Breast epithelium (tissue), 4 donors: ENCODE data around the gene TBCCD1. TPM values are rescaled to one million over a fixed set of nuclear protein-coding genes. Genes with fewer than 3 reads are reported as not detected.
A peak's percentile ranks its signal among the peaks of the same experiment; 100 is the strongest.
"Not testable (repeated sequence)": the region's sequence is repeated elsewhere in the genome, so short reads cannot be mapped to it uniquely, and the experiment has no call there.

Experiments
- DNase-seq, 2 donors: peaks; one replicate each; pipeline ENCODE4 v3.0.0-alpha.2; 2019; ENCODE audit warnings: low spot score in 2 of 2
- H3K27ac ChIP-seq, 2 donors: fragments of 200-600 bp; sonication (generic) in 1 of 2; one replicate each; pipeline ENCODE4 v1.5.1; 2016 to 2019; ENCODE audit warnings: mild to moderate bottlenecking in 1 of 2
- H3K27me3 ChIP-seq, 2 donors: fragments of 200-600 bp; sonication (generic) in 1 of 2; one replicate each; pipeline versions ENCODE4 v1.5.1 to v1.6.0; 2017 to 2019; ENCODE audit warnings: control low read depth in 1 of 2, mild to moderate bottlenecking in 1 of 2
- H3K36me3 ChIP-seq: fragments of 200-600 bp; one replicate; pipeline ENCODE4 v1.5.1; 2019
- H3K4me1 ChIP-seq, 2 donors: fragments of 200-600 bp; sonication (generic); one replicate each; pipeline ENCODE4 v1.5.1; 2016 to 2019; ENCODE audit warnings: control low read depth in 1 of 2
- H3K4me3 ChIP-seq, 3 donors: fragments of 200-600 bp; sonication (generic); 1 replicate in 2 of 3; 2 replicates in 1 of 3; pipeline ENCODE4 v1.5.1; 2016 to 2019; ENCODE audit warnings: mild to moderate bottlenecking in 3 of 3, moderate library complexity in 2 of 3
- H3K9me3 ChIP-seq, 2 donors: fragments of 200-600 bp; sonication (generic) in 1 of 2; one replicate each; pipeline ENCODE4 v1.5.1; 2016 to 2019; ENCODE audit warnings: control low read depth in 1 of 2
- POLR2A ChIP-seq: fragments of 450-650 bp; IDR thresholded peaks from one replicate; pipeline ENCODE4 v1.6.1; 2016; ENCODE audit warnings: antibody characterized with exemption, mild to moderate bottlenecking, moderate library complexity
- POLR2AphosphoS5 ChIP-seq, 3 donors: sonication (generic); formaldehyde crosslinking; IDR thresholded peaks; one replicate each; pipeline ENCODE4 v1.6.1; 2017; ENCODE audit warnings: antibody characterized with exemption in 3 of 3
- intact Hi-C: fragments of 100-400 bp; cut with DNase I; formaldehyde crosslinking; loops from one replicate; pipeline ENCODE4 v1.15.1; 2023; ENCODE audit warnings: low total_unique reads
- total RNA-seq, 3 donors: library from RNA; depleted of rRNA; stranded (reverse); fragments of >200 nt; gene quantifications; one replicate each; pipeline ENCODE4 v1.1.0, GENCODE V29; 2016
- TF ChIP-seq, protein P1 (sequence below), 3 donors: fragments of 450-650 bp; IDR thresholded peaks; one replicate each; pipeline ENCODE4 v1.5.1; 2016 to 2017; ENCODE audit warnings: antibody characterized with exemption in 3 of 3, mild to moderate bottlenecking in 3 of 3, moderate library complexity in 3 of 3

The TBCCD1 gene
- total RNA-seq, 3 donors from 2014 or later: 15.0 to 19.6 (median 17.4) TPM

DNA sequence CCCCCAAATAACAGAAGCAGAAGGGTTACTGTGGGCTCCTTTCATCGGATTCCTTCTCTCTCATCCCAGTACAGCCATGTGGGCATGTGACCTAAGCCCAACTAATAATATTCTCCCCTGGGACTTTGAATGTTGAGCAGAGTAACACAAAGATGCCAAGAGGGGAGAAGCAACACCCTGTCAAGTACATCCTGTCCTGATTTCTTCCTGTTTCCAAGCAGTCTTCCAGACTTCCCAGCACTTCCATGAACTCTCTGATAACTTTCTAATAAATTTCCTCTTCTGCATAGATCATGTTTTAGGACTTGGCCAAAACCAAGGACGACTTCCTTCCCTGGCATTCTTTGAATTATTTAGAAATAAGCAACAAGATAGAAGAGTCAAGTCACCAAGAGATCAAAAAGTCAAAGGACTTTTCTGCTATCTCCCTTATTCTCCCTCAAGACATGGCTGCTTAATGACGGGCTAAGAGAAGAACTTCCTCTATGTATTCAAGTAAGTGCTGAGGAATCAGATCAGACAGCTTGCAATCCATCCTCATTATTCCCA, 60.9 kb downstream of the TBCCD1 start:
- Histone ChIP-seq H3K27me3 (peaks cover 0 to 5% of the 10 kb centered on the region in 2 donors), H3K4me3 (no peak overlapping the region), H3K9me3 (no peaks in the 10 kb centered on the region), H3K27ac (no peak overlapping the region), H3K4me1 (no peaks in the 10 kb centered on the region), H3K36me3 (no peaks in the 10 kb centered on the region)
- intact Hi-C loops: no loop called here
- TF ChIP-seq, protein P1, sequence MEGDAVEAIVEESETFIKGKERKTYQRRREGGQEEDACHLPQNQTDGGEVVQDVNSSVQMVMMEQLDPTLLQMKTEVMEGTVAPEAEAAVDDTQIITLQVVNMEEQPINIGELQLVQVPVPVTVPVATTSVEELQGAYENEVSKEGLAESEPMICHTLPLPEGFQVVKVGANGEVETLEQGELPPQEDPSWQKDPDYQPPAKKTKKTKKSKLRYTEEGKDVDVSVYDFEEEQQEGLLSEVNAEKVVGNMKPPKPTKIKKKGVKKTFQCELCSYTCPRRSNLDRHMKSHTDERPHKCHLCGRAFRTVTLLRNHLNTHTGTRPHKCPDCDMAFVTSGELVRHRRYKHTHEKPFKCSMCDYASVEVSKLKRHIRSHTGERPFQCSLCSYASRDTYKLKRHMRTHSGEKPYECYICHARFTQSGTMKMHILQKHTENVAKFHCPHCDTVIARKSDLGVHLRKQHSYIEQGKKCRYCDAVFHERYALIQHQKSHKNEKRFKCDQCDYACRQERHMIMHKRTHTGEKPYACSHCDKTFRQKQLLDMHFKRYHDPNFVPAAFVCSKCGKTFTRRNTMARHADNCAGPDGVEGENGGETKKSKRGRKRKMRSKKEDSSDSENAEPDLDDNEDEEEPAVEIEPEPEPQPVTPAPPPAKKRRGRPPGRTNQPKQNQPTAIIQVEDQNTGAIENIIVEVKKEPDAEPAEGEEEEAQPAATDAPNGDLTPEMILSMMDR (IDR thresholded peaks at IDR 0.05): no peak
- no peak for TF ChIP-seq POLR2A
- no peak for TF ChIP-seq POLR2AphosphoS5 (IDR thresholded peaks at IDR 0.05)
- no peak for DNase-seq

DNA sequence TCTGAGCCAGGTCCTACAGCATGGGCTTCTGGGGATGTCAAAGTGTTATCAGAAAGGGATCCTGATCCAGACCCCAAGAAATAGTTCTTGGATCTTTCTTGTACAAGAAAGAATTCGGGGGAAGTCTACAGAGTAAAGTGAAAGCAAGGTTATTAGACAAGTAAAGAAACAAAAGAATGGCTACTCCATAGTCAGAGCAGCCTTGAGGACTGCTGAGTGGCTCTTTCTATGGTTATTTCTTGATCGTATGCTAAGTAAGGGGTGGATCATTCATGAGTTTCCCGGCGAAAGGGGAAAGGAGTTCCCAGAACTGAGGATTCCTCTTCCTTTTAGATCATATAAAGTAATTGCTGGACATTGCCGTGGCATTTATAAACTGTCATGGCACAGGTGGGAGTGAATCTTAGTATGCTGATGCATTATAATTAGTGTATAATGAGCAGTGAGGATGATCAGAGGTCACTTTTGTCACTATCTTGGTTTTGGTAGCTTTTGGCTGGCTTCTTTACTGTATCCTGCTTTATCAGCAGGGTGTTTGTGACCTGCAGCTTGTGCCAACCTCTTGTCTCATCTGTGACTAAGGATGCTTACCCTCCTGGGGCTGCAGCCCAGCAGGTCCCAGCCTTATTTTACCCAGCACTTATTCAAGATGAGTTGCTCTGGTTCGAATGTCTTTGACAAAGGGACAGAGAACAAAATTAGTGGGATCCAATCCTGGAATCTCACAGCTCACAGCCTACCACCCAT, 64.0 kb downstream of the TBCCD1 start:
- H3K4me3 ChIP-seq: peak overlapping the region in 1 of 3 donors; percentile 46
- no peak for DNase-seq
- TF ChIP-seq, protein P1 (IDR thresholded peaks at IDR 0.05): no peak
- TF ChIP-seq POLR2AphosphoS5 (IDR thresholded peaks at IDR 0.05) (no peak), POLR2A (no peak)

DNA sequence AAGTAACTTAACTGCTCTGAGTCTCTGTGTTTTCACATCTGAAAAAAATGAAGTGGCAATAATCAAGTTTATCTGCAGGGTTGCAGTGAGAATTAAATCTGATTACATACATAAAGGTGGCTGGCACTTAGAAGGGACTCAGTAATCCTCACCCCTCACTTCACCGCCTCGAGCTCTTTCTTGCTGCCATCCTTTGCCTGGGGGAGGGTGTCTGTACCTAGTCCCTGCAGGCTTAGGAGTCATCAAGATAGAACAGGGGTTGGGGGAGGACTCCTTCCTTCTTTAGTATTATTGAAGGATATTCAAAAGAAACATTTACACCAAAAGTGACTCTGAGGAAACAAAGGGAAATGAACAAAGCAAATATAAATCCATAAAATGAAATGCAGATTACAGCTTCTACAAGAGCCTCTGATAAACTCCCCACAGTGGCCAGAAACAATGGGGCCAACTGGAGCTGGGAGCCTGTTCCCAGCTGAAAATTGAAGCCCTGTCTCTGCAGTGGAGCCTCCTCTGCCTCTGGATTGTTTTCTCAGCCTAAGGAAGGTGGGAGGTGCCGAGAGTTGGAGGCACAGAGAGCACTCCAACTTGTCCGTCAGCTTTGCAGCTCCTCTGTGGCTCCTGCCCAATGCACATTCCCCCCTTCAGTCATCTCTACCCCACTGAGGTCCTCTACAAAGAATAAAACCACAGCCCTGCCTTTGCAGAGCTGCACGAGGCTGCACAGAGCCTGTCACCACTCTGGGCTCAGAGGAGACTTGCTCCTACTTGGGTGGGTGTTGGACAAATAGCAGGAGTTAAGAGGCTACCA, 64.8 kb downstream of the TBCCD1 start:
- Histone ChIP-seq H3K27me3 (peaks cover 0 to 5% of the 10 kb centered on the region in 2 donors), H3K4me3 (peak overlapping the region in 1 of 3 donors; percentile 46), H3K27ac (no peak overlapping the region), H3K4me1 (no peaks in the 10 kb centered on the region), H3K36me3 (no peaks in the 10 kb centered on the region), H3K9me3 (no peaks in the 10 kb centered on the region)
- TF ChIP-seq, protein P1 (IDR thresholded peaks at IDR 0.05): no peak
- TF ChIP-seq POLR2AphosphoS5 (IDR thresholded peaks at IDR 0.05): no peak
- TF ChIP-seq POLR2A: no peak
- DNase-seq: no peak
- intact Hi-C loops: no loop called here

More for the DNA sequence above, 64.0 kb downstream of the TBCCD1 start:
- Histone ChIP-seq H3K27ac (no peak overlapping the region), H3K27me3 (peaks cover 0 to 5% of the 10 kb centered on the region in 2 donors), H3K4me1 (no peaks in the 10 kb centered on the region), H3K9me3 (no peaks in the 10 kb centered on the region), H3K36me3 (no peaks in the 10 kb centered on the region)
- intact Hi-C loops: no loop called here

DNA sequence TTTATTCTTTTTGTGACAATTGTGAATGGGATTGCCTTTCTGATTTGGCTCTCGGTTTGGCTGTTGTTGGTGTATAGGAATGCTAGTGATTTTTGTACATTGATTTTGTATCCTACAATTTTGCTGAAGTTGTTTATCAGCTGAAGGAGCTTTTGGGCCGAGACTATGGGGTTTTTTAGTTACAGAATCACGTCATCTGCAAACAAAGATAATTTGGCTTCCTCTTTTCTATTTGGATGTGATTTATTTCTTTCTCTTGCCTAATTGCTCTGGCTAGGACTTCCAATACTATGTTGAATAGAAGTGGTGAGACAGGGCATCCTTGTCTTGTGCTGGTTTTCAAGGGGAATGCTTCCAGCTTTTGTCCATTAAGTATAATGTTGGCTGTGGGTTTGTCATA, 67.2 kb downstream of the TBCCD1 start:
- H3K27me3 ChIP-seq, intact Hi-C loops, H3K27ac ChIP-seq, H3K9me3 ChIP-seq, H3K4me1 ChIP-seq, H3K4me3 ChIP-seq, H3K36me3 ChIP-seq, DNase-seq: not testable (repeated sequence)

DNA sequence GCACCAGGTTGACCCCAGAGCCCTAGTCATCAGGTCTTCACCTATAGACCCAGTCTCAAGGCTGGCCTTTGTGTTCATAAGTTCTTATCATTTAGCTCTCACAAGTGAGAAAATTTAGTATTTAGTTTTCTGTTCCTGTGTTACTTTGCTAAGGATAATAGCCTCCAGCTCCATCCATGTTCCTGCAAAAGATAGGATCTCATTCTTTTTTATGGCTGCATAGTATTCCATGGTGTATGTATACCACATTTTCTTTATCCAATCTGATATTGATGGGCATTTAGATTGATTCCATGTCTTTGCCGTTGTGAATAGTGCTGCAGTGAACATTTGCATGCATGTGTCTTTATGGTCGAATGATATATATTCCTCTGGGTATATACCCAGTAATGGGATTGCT, 69.1 kb downstream of the TBCCD1 start:
- H3K36me3 ChIP-seq, H3K4me3 ChIP-seq, H3K27me3 ChIP-seq, DNase-seq, intact Hi-C loops, H3K9me3 ChIP-seq, H3K27ac ChIP-seq, H3K4me1 ChIP-seq: not testable (repeated sequence)

DNA sequence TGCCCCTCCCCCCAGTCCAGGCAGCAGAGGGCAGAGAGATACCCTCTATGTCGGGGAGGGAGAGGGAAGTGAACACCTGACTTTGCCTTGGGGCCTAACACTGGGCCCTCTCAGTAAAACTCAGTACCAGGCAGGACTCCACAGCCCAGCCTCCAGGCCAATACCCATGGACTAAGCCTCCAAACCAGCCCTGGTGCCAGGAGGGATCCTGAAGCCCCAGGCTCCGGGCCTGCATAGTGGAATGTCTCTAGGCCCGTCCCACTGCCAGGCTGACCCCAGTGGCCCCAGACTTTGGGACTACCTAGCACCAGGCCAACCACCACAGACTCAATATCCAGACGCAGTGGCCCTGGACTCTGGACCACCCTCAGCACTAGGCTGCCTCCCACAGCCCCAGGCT, 69.5 kb downstream of the TBCCD1 start:
- no peaks in the 10 kb centered on the region for H3K27me3 ChIP-seq
- H3K4me3 ChIP-seq: no peak overlapping the region
- no peaks in the 10 kb centered on the region for H3K4me1 ChIP-seq
- H3K36me3 ChIP-seq: no peaks in the 10 kb centered on the region
- intact Hi-C loops: no loop called here
- H3K27ac ChIP-seq: no peak overlapping the region
- TF ChIP-seq, protein P1 (IDR thresholded peaks at IDR 0.05): no peak
- TF ChIP-seq POLR2AphosphoS5 (IDR thresholded peaks at IDR 0.05): no peak
- no peak for TF ChIP-seq POLR2A
- no peaks in the 10 kb centered on the region for H3K9me3 ChIP-seq
- no peak for DNase-seq
